Muscle of back (tissue), 10 donors: ENCODE data around the gene PPP1R2. TPM values are rescaled to one million over a fixed set of nuclear protein-coding genes. Genes with fewer than 3 reads are reported as not detected.

Experiments
- polyA plus RNA-seq, 10 donors: library from polyadenylated mRNA; unstranded; fragments of 120-200 nt; gene quantifications; one replicate each; pipeline ENCODE4 v1.2.1, GENCODE V29; 2013; ENCODE audit not compliant: insufficient read length in 10 of 10

Gene PPP1R2
- polyA plus RNA-seq, 10 donors = 30.3 to 48.3 (median 41.6) TPM

Other genes with a start within 250 kb of the PPP1R2 start
- 10 to 100 TPM; 15.9 to 32.6 (median 22.6) TPM for gene ACAP2, start 100.3 kb downstream of the PPP1R2 start, polyA plus RNA-seq
- 10 to 100 TPM; 31.9 to 49.2 (median 36.3) TPM for gene APOD, start 40.6 kb upstream of the PPP1R2 start, polyA plus RNA-seq
- 10 to 100 TPM in 1 of 10 donors, 1 to 10 TPM in 9; 1.8 to 16.5 (median 2.2) TPM for gene MUC20, start 177.7 kb upstream of the PPP1R2 start, polyA plus RNA-seq